IMR-90 (cell line): Measurements from ENCODE around the gene RGS13. TPM values are rescaled to one million over a fixed set of nuclear protein-coding genes. Genes with fewer than 3 reads are reported as not detected.

ENCODE experiments used
- ATAC-seq: fragments of 200-7000 bp; cut with Tn5 transposase; 2 replicates; pipeline ENCODE4 v1.9.1; 2020; ENCODE audit warnings: low read depth, mild to moderate bottlenecking, moderate library complexity
- BruUV-seq: library from RNA; stranded (reverse); fragments of 400-500 nt; replicated peaks from 2 replicates; lab custom pipeline; 2021; lab: Mats Ljungman, UMichigan
- CTCF ChIA-PET: fragments of 300-600 bp; formaldehyde crosslinking; extraction: SDS; loops from one replicate; lab custom pipeline; 2021; ENCODE audit warnings: antibody characterized with exemption; lab: Yijun Ruan, JAX
- POLR2A ChIA-PET: fragments of 300-600 bp; sonication (Branson Sonifier 250); formaldehyde crosslinking; loops from one replicate; lab custom pipeline; 2022; ENCODE audit warnings: antibody characterized with exemption; ENCODE audit not compliant: unreplicated experiment; lab: Charles Lee
- DNase-seq: peaks from one replicate; pipeline ENCODE4 v3.0.0; 2013
- H2AFZ ChIP-seq: replicated peaks from 2 replicates; pipeline ENCODE3; 2013; ENCODE audit warnings: low read length, mild to moderate bottlenecking; ENCODE audit not compliant: poor library complexity
- H2AK5ac ChIP-seq: 2 replicates; pipeline ENCODE4 v1.6.1; 2013; ENCODE audit warnings: low read depth, low read length, inconsistent platforms
- H2AK9ac ChIP-seq: replicated peaks from 2 replicates; pipeline ENCODE3; 2013; ENCODE audit warnings: mild to moderate bottlenecking, low read depth, low read length, moderate library complexity; ENCODE audit not compliant: poor library complexity
- H2BK120ac ChIP-seq: 2 replicates; pipeline ENCODE4 v1.6.1; 2013; ENCODE audit warnings: low read depth, low read length, inconsistent platforms
- H2BK15ac ChIP-seq: 3 replicates; pipeline ENCODE4 v1.6.1; 2013; ENCODE audit warnings: low read depth, low read length, inconsistent platforms
- H2BK20ac ChIP-seq: 2 replicates; pipeline ENCODE4 v1.6.1; 2013; ENCODE audit warnings: low read depth, mild to moderate bottlenecking, inconsistent platforms, low read length, moderate library complexity
- H2BK5ac ChIP-seq: 2 replicates; pipeline ENCODE4 v1.6.1; 2013; ENCODE audit warnings: mild to moderate bottlenecking, low read depth, low read length, inconsistent platforms; ENCODE audit not compliant: poor library complexity, severe bottlenecking
- H3K14ac ChIP-seq: replicated peaks from 2 replicates; pipeline ENCODE4 v1.6.1; 2013; ENCODE audit warnings: low read depth, low read length, inconsistent platforms
- H3K18ac ChIP-seq: 2 replicates; pipeline ENCODE4 v1.6.1; 2013; ENCODE audit warnings: low read depth, low read length, control low read depth
- H3K23ac ChIP-seq: 2 replicates; pipeline ENCODE4 v1.6.1; 2013; ENCODE audit warnings: low read depth, low read length, inconsistent platforms
- H3K27ac ChIP-seq: 2 replicates; pipeline ENCODE4 v1.5.1; 2013; ENCODE audit warnings: mild to moderate bottlenecking, control low read depth, low read length; ENCODE audit not compliant: insufficient read depth
- H3K27me3 ChIP-seq: 2 replicates; pipeline ENCODE4 v1.6.1; 2013; ENCODE audit warnings: low read length; ENCODE audit not compliant: control insufficient read depth, insufficient read depth
- H3K36me3 ChIP-seq: 2 replicates; pipeline ENCODE4 v1.6.1; 2013; ENCODE audit warnings: low read length, mixed read lengths; ENCODE audit not compliant: control insufficient read depth, insufficient read depth
- H3K4ac ChIP-seq: 2 replicates; pipeline ENCODE4 v1.6.1; 2013; ENCODE audit warnings: low read depth, low read length, inconsistent platforms
- H3K4me1 ChIP-seq: 2 replicates; pipeline ENCODE4 v1.6.1; 2013; ENCODE audit warnings: low read length, mixed read lengths; ENCODE audit not compliant: control insufficient read depth, insufficient read depth
- H3K4me2 ChIP-seq: 2 replicates; pipeline ENCODE4 v1.6.1; 2013; ENCODE audit warnings: low read depth, mild to moderate bottlenecking, control low read depth, low read length, moderate library complexity
- H3K4me3 ChIP-seq: 2 replicates; pipeline ENCODE4 v1.5.1; 2013; ENCODE audit warnings: low read depth, mild to moderate bottlenecking, control low read depth, low read length, moderate library complexity; ENCODE audit not compliant: insufficient read depth
- H3K56ac ChIP-seq: 2 replicates; pipeline ENCODE4 v1.6.1; 2013; ENCODE audit warnings: low read length, inconsistent platforms; ENCODE audit not compliant: insufficient read depth; ENCODE audit errors: extremely low read depth
- H3K79me1 ChIP-seq, 2 experiments: 2 replicates each; pipeline ENCODE4 v1.6.1; 2013; ENCODE audit warnings: low read length in 2 of 2, inconsistent platforms in 1 of 2, low read depth in 1 of 2
- H3K9ac ChIP-seq: 2 replicates; pipeline ENCODE4 v1.6.1; 2013; ENCODE audit warnings: low read depth, low read length, control low read depth
- H3K9me1 ChIP-seq: 2 replicates; pipeline ENCODE4 v1.6.1; 2013; ENCODE audit warnings: low read length, inconsistent platforms; ENCODE audit not compliant: insufficient read depth
- H3K9me3 ChIP-seq: 2 replicates; pipeline ENCODE4 v1.6.1; 2013; ENCODE audit warnings: low read length; ENCODE audit not compliant: control insufficient read depth, insufficient read depth
- H4K20me1 ChIP-seq: 2 replicates; pipeline ENCODE4 v1.6.1; 2013; ENCODE audit warnings: low read length, inconsistent platforms; ENCODE audit not compliant: insufficient read depth
- H4K5ac ChIP-seq: 2 replicates; pipeline ENCODE4 v1.6.1; 2013; ENCODE audit warnings: mild to moderate bottlenecking, low read depth, low read length, control low read depth
- H4K8ac ChIP-seq, 2 experiments: 2 replicates each; pipeline ENCODE4 v1.6.1; 2013; ENCODE audit warnings: low read depth in 2 of 2, low read length in 2 of 2, control low read depth in 1 of 2, inconsistent platforms in 1 of 2
- H4K91ac ChIP-seq: 2 replicates; pipeline ENCODE4 v1.6.1; 2013; ENCODE audit warnings: low read depth, low read length, inconsistent platforms; ENCODE audit not compliant: insufficient read depth
- BHLHE40 ChIP-seq: fragments of 150-350 bp; IDR thresholded peaks from 2 replicates; pipeline ENCODE4 v1.6.1; 2016; ENCODE audit warnings: mild to moderate bottlenecking, low read depth, low read length
- CEBPB ChIP-seq: IDR thresholded peaks from 2 replicates; pipeline ENCODE4 v1.6.1; 2012; ENCODE audit warnings: low read depth, low read length, improper control_type of control experiment
- CHD1 ChIP-seq: IDR thresholded peaks from 2 replicates; pipeline ENCODE4 v1.6.1; 2012; ENCODE audit warnings: low read depth, low read length, improper control_type of control experiment
- FOS ChIP-seq: fragments of 150-350 bp; IDR thresholded peaks from 2 replicates; pipeline ENCODE4 v1.6.1; 2016; ENCODE audit warnings: low read depth, low read length
- MAFK ChIP-seq: IDR thresholded peaks from 2 replicates; pipeline ENCODE4 v1.6.1; 2012; ENCODE audit warnings: low read depth, low read length, improper control_type of control experiment
- MAZ ChIP-seq: IDR thresholded peaks from 2 replicates; pipeline ENCODE4 v1.6.1; 2012; ENCODE audit warnings: low read depth, mild to moderate bottlenecking, low read length, improper control_type of control experiment, moderate library complexity, borderline replicate concordance
- MXI1 ChIP-seq: IDR thresholded peaks from 2 replicates; pipeline ENCODE4 v1.6.1; 2012; ENCODE audit warnings: low read depth, mild to moderate bottlenecking, low read length, moderate library complexity, borderline replicate concordance
- NFE2L2 ChIP-seq: fragments of 150-350 bp; IDR thresholded peaks from 2 replicates; pipeline ENCODE4 v1.6.1; 2016; ENCODE audit warnings: low read depth, mild to moderate bottlenecking, low read length
- POLR2A ChIP-seq: IDR thresholded peaks from 2 replicates; pipeline ENCODE4 v1.6.1; 2012; ENCODE audit warnings: mild to moderate bottlenecking, low read depth, low read length
- RAD21 ChIP-seq: IDR thresholded peaks from 2 replicates; pipeline ENCODE4 v1.6.1; 2012; ENCODE audit warnings: low read length, improper control_type of control experiment
- RFX5 ChIP-seq: IDR thresholded peaks from 2 replicates; pipeline ENCODE4 v1.8.0; 2012; ENCODE audit warnings: low read depth, mild to moderate bottlenecking, low read length, moderate library complexity
- SMC3 ChIP-seq: fragments of 150-350 bp; IDR thresholded peaks from 2 replicates; pipeline ENCODE4 v1.6.1; 2016; ENCODE audit warnings: low read depth, mild to moderate bottlenecking, antibody characterized with exemption, low read length, moderate library complexity
- WGBS, 2 experiments: methylation state at CpG; one replicate each; pipeline versions ENCODE4 v1.1.5 to v1.1.7; 2013; ENCODE audit warnings: missing lambda C conversion rate in 2 of 2; ENCODE audit not compliant: insufficient read length in 1 of 2; ENCODE audit errors: extremely low coverage in 2 of 2; 5-methylcytosine and 5-hydroxymethylcytosine counted together
- dilution Hi-C: fragments of 300-500 bp; cut with HindIII; formaldehyde crosslinking; loops from one replicate; pipeline ENCODE4 v1.14.3; 2018; ENCODE audit warnings: low sequenced_read_pairs; ENCODE audit not compliant: unreplicated experiment
- in situ Hi-C: fragments of 300-500 bp; cut with MboI; formaldehyde crosslinking; loops from 3 replicates; pipeline ENCODE4 v1.14.3; 2019; ENCODE audit warnings: low sequenced_read_pairs, inconsistent platforms, mixed read lengths
- intact Hi-C: fragments of 100-400 bp; cut with micrococcal nuclease; formaldehyde crosslinking; loops from 2 replicates; pipeline ENCODE4 v1.10.0; 2022
- polyA plus RNA-seq, 3 experiments: library from polyadenylated mRNA; depleted of rRNA; stranded (reverse); fragments of >200 nt; gene quantifications; 2 replicates each; pipeline ENCODE4 v1.2.3, GENCODE V29; 2012; ENCODE audit warnings: low replicate concordance in 1 of 3
- total RNA-seq: library from RNA; depleted of rRNA; stranded (reverse); fragments of >200 nt; gene quantifications from 2 replicates; pipeline ENCODE4 v1.2.3, GENCODE V29; 2012
- TF ChIP-seq, protein P1 (sequence below): conservative IDR thresholded peaks from 2 replicates; pipeline ENCODE4 v1.5.1; 2012; ENCODE audit warnings: mild to moderate bottlenecking, low read depth, low read length, improper control_type of control experiment
- TF ChIP-seq, protein P2 (sequence below): fragments of 150-350 bp; IDR thresholded peaks from 2 replicates; pipeline ENCODE4 v1.6.1; 2017; ENCODE audit warnings: mild to moderate bottlenecking, antibody characterized with exemption, low read length, low read depth

RGS13 gene
- total and polyA plus RNA-seq, 2 of the 4 experiments (the other 2 are of a cell fraction): not detected

DNA sequence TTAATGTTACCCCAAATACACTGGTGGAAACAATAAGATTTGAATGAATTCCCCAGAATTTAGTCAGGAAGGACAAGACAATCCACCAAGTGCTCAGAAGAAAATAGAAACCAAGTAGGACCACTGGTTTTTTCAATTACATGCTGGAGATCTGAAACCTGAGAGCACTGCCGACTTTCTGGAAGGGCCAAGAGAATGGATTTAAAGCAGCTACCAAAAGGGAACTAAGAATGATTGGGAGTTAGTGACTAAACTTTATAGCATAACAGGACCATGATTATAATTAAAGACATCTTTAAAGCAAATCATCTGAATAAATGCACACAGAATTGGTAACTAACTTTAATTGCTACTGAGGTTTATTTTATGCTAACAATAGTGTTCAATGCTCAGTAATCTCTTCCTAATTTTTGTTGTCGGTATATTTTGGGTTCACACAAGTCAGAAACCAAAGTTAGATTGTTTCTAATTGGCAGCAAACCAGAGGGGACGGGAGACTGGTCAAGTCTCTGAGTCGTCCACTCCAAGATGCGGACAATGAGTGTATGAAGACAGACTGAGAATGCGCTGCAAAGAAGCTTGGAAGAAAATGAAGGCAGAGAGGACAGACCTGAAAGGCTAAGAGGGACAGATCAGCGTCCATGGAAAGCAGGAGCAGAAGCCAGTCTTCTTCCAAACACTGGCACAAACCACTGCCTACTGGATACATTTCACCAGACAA lies 2.3 kb upstream of the RGS13 start (continued):
- TF ChIP-seq MXI1: no peak

DNA sequence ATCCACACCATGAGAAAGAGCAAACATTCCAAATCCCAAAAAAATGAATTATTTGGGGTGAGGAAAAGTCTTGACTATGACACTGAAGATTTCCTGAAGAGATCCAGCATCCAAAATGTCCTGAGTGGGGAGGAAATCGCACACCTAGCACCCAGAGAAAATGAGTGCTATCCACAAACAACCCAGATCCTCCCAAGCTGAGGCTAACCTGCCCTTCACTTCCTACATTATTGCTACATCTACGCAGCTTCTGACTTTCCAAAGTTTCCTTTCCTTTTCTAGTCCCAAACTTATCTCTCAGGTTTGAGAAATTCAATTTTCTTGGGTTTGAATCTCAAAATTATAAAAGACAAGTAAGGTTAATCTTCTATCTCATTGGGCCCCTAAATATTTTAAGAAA lies 906 bp upstream of the RGS13 start:
- no peak overlapping the region for H3K56ac ChIP-seq
- H2AFZ ChIP-seq: no peak overlapping the region
- no peak overlapping the region for H3K14ac ChIP-seq
- H3K9me3 ChIP-seq: no peaks in the 10 kb centered on the region
- H3K4me2 ChIP-seq: no peak overlapping the region
- H4K20me1 ChIP-seq: no peaks in the 10 kb centered on the region
- no peak overlapping the region for H3K4me3 ChIP-seq
- peaks cover 3% of the 10 kb centered on the region; the same call in 1 of the 2 replicates for H3K9me1 ChIP-seq
- no peaks in the 10 kb centered on the region for H3K36me3 ChIP-seq
- H3K23ac ChIP-seq: no peak overlapping the region
- in situ Hi-C loops: no loop called here
- no peaks in the 10 kb centered on the region for H3K79me1 ChIP-seq
- POLR2A ChIA-PET: no interaction called here
- intact Hi-C loops: no loop called here
- H3K4me1 ChIP-seq: peaks cover 9% of the 10 kb centered on the region
- dilution Hi-C loops: no loop called here
- DNase-seq (no peak), ATAC-seq (no peak)
- no peak overlapping the region for H2BK20ac ChIP-seq
- no CpG with 5 or more reads among the region's 2 CpGs for WGBS, 2 experiments
- BruUV-seq: no TSS peak
- H3K18ac ChIP-seq: no peak overlapping the region
- no peak overlapping the region for H3K9ac ChIP-seq
- CTCF ChIA-PET: no interaction called here
- no peak overlapping the region for H2BK15ac ChIP-seq
- H3K27me3 ChIP-seq: no peaks in the 10 kb centered on the region
- no peak overlapping the region for H4K5ac ChIP-seq
- no peak overlapping the region for H3K4ac ChIP-seq
- no peak overlapping the region for H2BK5ac ChIP-seq
- H4K91ac ChIP-seq: peak overlapping the region; percentile 17; the same call in 1 of the 2 replicates
- H2AK5ac ChIP-seq: 0 out of 2 replicates have a peak overlapping the region, but pooled peaks have one; percentile 11
- no peak overlapping the region for H3K27ac ChIP-seq
- peak overlapping the region; percentile 27; the same call in 1 of the 2 replicates for H2BK120ac ChIP-seq
- 0 out of 4 replicates have a peak overlapping the region, but pooled peaks of 1 of the 2 experiments have one; percentile 9 for H4K8ac ChIP-seq
- H2AK9ac ChIP-seq: no peak overlapping the region
- TF ChIP-seq, protein P1, sequence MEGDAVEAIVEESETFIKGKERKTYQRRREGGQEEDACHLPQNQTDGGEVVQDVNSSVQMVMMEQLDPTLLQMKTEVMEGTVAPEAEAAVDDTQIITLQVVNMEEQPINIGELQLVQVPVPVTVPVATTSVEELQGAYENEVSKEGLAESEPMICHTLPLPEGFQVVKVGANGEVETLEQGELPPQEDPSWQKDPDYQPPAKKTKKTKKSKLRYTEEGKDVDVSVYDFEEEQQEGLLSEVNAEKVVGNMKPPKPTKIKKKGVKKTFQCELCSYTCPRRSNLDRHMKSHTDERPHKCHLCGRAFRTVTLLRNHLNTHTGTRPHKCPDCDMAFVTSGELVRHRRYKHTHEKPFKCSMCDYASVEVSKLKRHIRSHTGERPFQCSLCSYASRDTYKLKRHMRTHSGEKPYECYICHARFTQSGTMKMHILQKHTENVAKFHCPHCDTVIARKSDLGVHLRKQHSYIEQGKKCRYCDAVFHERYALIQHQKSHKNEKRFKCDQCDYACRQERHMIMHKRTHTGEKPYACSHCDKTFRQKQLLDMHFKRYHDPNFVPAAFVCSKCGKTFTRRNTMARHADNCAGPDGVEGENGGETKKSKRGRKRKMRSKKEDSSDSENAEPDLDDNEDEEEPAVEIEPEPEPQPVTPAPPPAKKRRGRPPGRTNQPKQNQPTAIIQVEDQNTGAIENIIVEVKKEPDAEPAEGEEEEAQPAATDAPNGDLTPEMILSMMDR: no peak
- TF ChIP-seq MAFK (no peak), SMC3 (no peak), FOS (no peak), MXI1 (no peak), CEBPB (no peak), POLR2A (no peak), BHLHE40 (no peak), MAZ (no peak), RFX5 (no peak), NFE2L2 (no peak), CHD1 (no peak), RAD21 (no peak)
- TF ChIP-seq, protein P2, sequence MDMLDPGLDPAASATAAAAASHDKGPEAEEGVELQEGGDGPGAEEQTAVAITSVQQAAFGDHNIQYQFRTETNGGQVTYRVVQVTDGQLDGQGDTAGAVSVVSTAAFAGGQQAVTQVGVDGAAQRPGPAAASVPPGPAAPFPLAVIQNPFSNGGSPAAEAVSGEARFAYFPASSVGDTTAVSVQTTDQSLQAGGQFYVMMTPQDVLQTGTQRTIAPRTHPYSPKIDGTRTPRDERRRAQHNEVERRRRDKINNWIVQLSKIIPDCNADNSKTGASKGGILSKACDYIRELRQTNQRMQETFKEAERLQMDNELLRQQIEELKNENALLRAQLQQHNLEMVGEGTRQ: no peak
